Activated naive CD4-positive, alpha-beta T cell treated with anti-CD3 and anti-CD28 coated beads for 36 hours (primary cell): ENCODE data around the gene PARP4. TPM values are rescaled to one million over a fixed set of nuclear protein-coding genes. Genes with fewer than 3 reads are reported as not detected.
"Not testable (repeated sequence)": the region's sequence is repeated elsewhere in the genome, so short reads cannot be mapped to it uniquely, and the experiment has no call there.

Experiments used
- CTCF ChIA-PET: fragments of 350-600 bp; sonication (Branson Sonifier 250); formaldehyde crosslinking; loops from one replicate; lab custom pipeline; 2021; ENCODE audit warnings: antibody characterized with exemption; lab: Charles Lee
- DNase-seq: peaks from one replicate; pipeline ENCODE4 v3.0.0-alpha.2; 2020
- H3K27ac Mint-ChIP-seq: one replicate; pipeline ENCODE4 v1.8.0; 2021; ENCODE audit warnings: mild to moderate bottlenecking, mixed read lengths
- H3K27me3 Mint-ChIP-seq: one replicate; pipeline ENCODE4 v1.8.0; 2021; ENCODE audit warnings: low read depth, mixed read lengths
- H3K36me3 Mint-ChIP-seq: one replicate; pipeline ENCODE4 v1.8.0; 2021; ENCODE audit warnings: low read depth, mixed read lengths
- H3K4me1 Mint-ChIP-seq: one replicate; pipeline ENCODE4 v1.8.0; 2021; ENCODE audit warnings: low read depth, mixed read lengths
- H3K4me3 Mint-ChIP-seq: one replicate; pipeline ENCODE4 v1.8.0; 2021; ENCODE audit warnings: mild to moderate bottlenecking, moderate library complexity, mixed read lengths
- H3K9me3 Mint-ChIP-seq: one replicate; pipeline ENCODE4 v1.8.0; 2021; ENCODE audit warnings: mixed read lengths
- intact Hi-C: fragments of 100-400 bp; cut with micrococcal nuclease; formaldehyde crosslinking; loops from one replicate; pipeline ENCODE4 v1.15.1; 2023
- total RNA-seq, 2 experiments: library from RNA; stranded (reverse); gene quantifications; one replicate each; pipeline ENCODE4 v1.2.3, GENCODE V29; 2021

PARP4 gene
- total RNA-seq, 2 experiments from 2014 or later: 10.1 to 10.9 TPM

DNA sequence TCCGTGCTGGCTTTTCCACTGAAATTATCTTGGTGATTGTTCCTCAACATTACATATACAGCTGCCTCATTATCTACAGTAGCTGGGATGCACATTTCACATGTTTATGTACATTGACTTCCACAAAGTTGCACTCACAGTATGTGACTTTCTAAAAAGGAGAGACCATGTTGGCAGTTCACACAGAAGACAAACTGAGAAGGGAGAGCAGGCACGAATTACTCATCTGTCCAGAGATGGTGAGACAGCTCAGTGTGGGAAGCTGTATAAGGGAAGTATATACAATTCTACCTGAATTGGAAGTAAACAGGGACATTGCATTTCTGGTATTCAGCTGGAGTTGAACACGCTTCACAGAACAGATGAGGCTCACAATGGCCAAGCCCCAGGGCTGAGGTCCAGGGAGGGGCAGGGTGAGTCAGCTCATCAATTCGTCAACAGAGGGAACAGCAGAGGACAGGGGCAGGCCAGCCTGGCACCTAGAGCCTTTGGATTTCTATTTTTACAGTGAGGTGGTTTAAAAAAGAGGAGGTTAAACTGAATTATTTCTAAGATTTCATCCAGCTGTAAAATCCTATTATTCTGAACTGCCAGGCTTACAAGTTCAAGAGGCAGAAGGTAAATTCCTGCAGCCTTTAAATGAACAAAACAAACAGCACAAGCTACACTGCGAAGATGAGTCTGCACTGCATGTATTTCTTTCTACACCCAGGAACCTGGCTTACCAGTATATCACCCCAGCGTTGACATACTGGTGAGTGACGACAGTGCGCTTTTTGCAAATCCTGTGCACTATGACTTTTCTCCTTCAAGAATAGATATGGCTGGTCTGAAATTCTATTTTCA, 9.8 kb downstream of the PARP4 start:
- Mint-ChIP-seq H3K27ac (no peak overlapping the region), H3K4me1 (peaks cover 11% of the 10 kb centered on the region), H3K36me3 (peaks cover 9% of the 10 kb centered on the region), H3K27me3 (no peaks in the 10 kb centered on the region), H3K4me3 (no peak overlapping the region), H3K9me3 (no peaks in the 10 kb centered on the region)
- no peak for DNase-seq
- intact Hi-C loops: no loop called here
- CTCF ChIA-PET: no interaction called here

DNA sequence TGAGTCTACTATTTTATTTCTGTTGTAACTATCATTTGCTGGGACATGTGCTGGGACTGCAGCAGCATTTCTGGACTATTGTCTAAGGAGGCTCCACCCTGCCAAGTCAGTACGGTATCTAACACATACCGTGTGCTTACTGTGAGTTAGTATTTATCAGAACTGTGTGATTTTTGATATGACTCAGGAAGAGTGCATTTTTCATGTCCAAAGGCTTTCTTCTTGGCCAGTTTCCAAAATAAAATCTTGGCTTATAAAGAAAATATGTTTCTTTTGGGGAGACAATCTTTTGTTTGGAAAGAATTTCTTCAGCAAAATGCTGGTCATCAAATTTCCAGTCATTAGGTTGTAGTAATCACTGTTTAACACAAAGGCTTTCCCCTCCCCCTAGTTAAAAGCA, 11.6 kb downstream of the PARP4 start:
- Mint-ChIP-seq H3K36me3 (peaks cover 9% of the 10 kb centered on the region), H3K4me1 (peaks cover 7% of the 10 kb centered on the region), H3K27ac (no peak overlapping the region), H3K9me3 (no peaks in the 10 kb centered on the region), H3K4me3 (no peak overlapping the region), H3K27me3 (no peaks in the 10 kb centered on the region)
- CTCF ChIA-PET: no interaction called here
- intact Hi-C loops: loop anchor here (2.0 kb wide), 1 partner anchor 42 kb away; no protein-coding TSS in a partner anchor
- no peak for DNase-seq

DNA sequence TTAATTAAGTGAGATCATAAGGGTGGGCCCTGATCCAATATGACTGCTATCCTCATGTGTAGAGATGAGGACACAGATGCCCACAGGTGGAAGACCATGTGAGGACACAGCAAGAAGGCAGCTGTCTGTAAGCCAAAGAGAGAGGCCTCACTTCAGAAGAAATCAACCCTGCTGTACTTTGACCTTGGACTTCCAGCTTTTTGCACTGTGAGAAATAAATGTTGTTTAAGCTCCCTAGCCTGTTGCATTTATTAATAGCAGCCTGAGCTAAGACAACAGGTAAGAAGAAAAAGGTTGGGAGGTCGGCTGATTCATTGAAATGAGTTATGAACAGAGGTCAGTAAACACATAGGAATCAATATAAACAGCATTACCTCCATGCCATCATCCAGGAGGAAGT, 14.8 kb downstream of the PARP4 start:
- no peak overlapping the region for H3K4me3 Mint-ChIP-seq
- H3K27ac Mint-ChIP-seq: no peak overlapping the region
- CTCF ChIA-PET: no interaction called here

DNA sequence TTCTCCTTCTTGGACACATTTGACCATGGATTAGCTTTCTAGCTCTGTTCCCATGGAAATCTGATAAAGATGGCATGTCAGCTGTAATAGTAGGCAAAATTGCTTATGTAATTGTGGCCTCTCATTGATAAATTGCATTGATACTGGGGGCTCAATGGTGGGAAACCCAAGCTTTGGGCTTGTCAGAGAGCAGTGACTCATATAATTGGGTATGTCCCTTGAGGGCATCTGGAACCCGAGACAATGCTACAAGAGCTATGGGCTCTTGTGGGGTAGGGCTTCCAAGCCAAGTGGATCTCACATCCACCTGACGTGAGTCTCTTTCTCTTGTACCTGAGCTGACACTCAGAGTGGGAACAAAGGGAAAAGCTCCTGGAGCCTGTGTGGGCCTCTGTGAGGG, 16.3 kb downstream of the PARP4 start:
- DNase-seq, intact Hi-C loops, H3K9me3 Mint-ChIP-seq, H3K27ac Mint-ChIP-seq, H3K4me3 Mint-ChIP-seq, H3K4me1 Mint-ChIP-seq, H3K27me3 Mint-ChIP-seq, CTCF ChIA-PET: not testable (repeated sequence)
- peaks cover 20% of the 10 kb centered on the region for H3K36me3 Mint-ChIP-seq

More for the DNA sequence above, 14.8 kb downstream of the PARP4 start:
- Mint-ChIP-seq H3K4me1 (peaks cover 7% of the 10 kb centered on the region), H3K27me3 (no peaks in the 10 kb centered on the region), H3K9me3 (no peaks in the 10 kb centered on the region), H3K36me3 (peaks cover 24% of the 10 kb centered on the region)
- intact Hi-C loops: no loop called here
- DNase-seq: no peak

DNA sequence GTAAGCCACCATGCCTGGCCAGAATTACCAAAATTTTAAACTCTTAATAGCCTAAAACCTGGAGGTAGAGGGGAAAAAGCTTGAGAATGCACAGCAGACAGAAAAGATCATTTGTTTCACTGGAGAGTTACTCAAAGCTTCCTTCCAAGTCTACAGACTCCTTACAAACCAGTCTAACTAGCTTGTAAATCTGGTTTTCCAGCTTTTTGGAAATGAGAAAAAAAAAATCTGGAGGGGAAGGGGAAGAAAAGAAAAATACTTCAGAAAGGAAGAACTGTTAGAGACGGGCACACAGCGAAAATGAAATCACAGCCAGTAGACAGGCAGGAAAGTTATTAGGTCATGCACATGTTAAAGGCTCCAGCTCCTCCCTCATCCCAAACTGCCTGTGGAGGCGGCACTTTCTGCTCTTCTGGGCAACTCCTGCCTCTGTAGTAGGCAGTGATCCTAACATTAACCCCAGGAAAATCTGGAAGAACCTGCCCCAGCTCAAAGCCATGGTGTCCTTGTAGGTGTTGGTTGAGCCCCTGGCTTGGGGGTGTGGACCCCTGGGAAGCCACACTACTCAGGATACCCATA, 17.3 kb downstream of the PARP4 start:
- no peaks in the 10 kb centered on the region for H3K9me3 Mint-ChIP-seq
- intact Hi-C loops: no loop called here
- DNase-seq: no peak
- H3K4me3 Mint-ChIP-seq: no peak overlapping the region
- no peak overlapping the region for H3K27ac Mint-ChIP-seq
- H3K4me1 Mint-ChIP-seq: no peaks in the 10 kb centered on the region
- H3K27me3 Mint-ChIP-seq: no peaks in the 10 kb centered on the region
- peaks cover 21% of the 10 kb centered on the region for H3K36me3 Mint-ChIP-seq
- CTCF ChIA-PET: interaction anchor here (0.6 kb wide), 2 partner anchors 141 to 221 kb away, joined by 3 to 4 read pairs; no protein-coding TSS in a partner anchor

DNA sequence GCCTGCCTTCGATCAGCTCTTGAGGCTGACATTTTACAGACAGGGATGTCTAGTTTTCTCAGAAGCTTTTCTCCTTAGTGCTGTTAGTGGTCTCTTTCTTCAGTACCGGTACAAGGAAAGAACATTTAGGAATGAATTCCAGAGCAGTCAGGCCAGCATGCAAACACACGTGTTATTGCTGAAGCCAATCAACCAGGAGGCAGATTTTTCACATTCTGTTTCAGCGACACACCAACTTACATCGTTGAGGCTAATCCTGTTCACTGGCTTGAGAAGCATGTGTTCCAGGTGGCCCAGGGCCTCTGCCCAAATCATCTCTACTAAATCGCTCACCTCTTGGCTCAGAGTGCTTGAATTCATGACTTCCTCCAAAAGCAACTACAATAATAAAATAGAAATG, 19.2 kb downstream of the PARP4 start:
- Mint-ChIP-seq H3K36me3 (peaks cover 31% of the 10 kb centered on the region), H3K4me3 (no peak overlapping the region), H3K27ac (no peak overlapping the region), H3K9me3 (no peaks in the 10 kb centered on the region), H3K4me1 (no peaks in the 10 kb centered on the region), H3K27me3 (no peaks in the 10 kb centered on the region)
- intact Hi-C loops: no loop called here
- DNase-seq: no peak
- CTCF ChIA-PET: no interaction called here

DNA sequence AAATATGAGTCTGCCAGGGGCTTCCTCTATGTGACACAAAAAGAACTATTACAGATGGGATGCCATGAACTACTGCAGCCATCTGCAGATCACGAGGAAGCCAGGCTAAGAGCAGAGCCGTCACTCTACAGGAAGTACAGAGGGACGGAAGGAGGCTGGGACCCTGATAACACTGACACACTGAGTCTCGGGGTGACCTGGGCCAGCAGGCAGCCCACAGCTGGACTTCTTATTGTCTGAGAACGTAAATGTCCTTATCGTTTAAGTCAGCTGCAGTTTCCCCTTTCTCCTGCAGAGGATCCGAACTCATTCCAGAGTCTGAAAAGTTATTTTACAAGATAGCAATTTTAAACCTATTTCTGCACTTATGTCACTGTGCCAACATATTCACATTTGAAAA, 20.7 kb downstream of the PARP4 start:
- intact Hi-C loops: no loop called here
- no peak for DNase-seq
- no peak overlapping the region for H3K4me3 Mint-ChIP-seq
- H3K27me3 Mint-ChIP-seq: no peaks in the 10 kb centered on the region
- H3K9me3 Mint-ChIP-seq: no peaks in the 10 kb centered on the region
- CTCF ChIA-PET: no interaction called here
- no peaks in the 10 kb centered on the region for H3K4me1 Mint-ChIP-seq
- H3K36me3 Mint-ChIP-seq: peaks cover 35% of the 10 kb centered on the region
- H3K27ac Mint-ChIP-seq: no peak overlapping the region

DNA sequence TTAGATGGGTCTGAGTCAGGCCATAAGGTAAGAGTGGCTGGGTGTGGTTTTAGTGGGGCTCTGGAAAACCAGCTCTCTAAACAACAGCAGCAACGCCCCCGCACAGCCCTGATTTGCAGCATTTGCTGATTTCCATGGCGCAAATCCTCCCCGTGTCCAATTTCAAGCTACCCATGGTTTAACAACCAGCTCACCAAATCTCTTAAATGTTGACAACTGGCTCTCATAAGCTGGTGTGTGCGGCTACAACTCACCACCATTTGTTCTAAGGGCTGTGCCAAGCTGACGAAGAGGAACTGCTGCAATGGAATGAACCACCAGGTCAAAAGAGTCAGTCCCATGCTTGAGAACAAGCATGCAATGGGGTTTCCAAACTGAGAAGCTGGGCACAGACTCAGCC, 22.9 kb downstream of the PARP4 start:
- Mint-ChIP-seq H3K27me3 (no peaks in the 10 kb centered on the region), H3K36me3 (peaks cover 33% of the 10 kb centered on the region), H3K4me3 (no peak overlapping the region), H3K9me3 (no peaks in the 10 kb centered on the region), H3K4me1 (no peaks in the 10 kb centered on the region), H3K27ac (no peak overlapping the region)
- DNase-seq: no peak
- intact Hi-C loops: no loop called here
- CTCF ChIA-PET: interaction anchor here (1.6 kb wide), 1 partner anchor 204 kb away, joined by 3 read pairs; no protein-coding TSS in a partner anchor

DNA sequence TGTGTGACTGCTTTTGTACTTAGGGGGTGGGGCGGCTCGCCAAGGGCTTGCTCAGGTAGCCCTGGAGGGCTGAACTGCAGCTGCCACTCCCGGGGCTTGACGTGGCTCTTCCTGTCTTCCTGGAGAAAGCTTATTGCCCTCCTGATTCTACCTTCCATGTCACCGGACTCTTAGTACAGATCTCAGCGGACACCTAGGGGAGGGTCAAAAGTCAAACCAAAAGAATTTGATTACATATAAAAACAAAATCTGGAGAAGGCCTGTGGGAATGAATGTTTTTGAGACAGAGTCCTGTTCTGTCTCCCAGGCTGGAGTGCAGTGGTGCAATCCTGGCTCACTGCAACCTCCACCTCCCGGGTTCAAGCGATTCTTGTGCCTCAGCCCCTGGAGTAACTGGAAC, 24.5 kb downstream of the PARP4 start:
- intact Hi-C loops, CTCF ChIA-PET, H3K9me3 Mint-ChIP-seq, H3K27me3 Mint-ChIP-seq, DNase-seq, H3K4me1 Mint-ChIP-seq, H3K4me3 Mint-ChIP-seq, H3K27ac Mint-ChIP-seq: not testable (repeated sequence)
- H3K36me3 Mint-ChIP-seq: peaks cover 32% of the 10 kb centered on the region

DNA sequence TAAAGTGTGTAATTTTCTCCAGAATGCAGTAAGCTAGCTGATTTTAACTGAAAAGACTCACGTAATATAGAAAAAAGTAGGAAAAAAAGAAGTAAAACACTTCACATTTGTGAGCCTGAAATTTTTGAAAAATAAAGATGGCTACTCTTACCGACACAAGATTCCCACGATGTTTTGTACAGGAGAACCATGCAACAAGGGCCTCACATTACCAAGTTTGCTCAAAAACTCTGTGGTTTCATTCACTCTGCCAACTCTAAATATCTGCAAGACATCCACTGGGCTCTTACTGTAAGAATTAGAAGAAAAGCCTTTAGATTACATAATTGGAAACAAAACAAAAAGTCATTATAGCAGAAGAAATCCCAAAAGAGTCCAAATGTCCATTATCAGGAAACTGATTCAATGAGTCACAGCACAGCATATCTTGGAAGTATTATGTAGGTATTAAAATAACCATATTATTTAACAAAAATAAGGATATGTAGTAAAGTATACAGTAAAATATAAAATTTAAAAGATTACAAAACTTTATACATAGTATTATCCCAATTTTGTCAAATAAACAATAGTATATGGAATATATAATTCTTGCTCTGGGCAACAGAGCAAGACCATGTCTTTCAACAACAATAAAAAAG, 26.4 kb downstream of the PARP4 start:
- H3K9me3 Mint-ChIP-seq, H3K4me3 Mint-ChIP-seq, H3K27me3 Mint-ChIP-seq, DNase-seq, H3K27ac Mint-ChIP-seq, H3K4me1 Mint-ChIP-seq, CTCF ChIA-PET, intact Hi-C loops: not testable (repeated sequence)
- peaks cover 37% of the 10 kb centered on the region for H3K36me3 Mint-ChIP-seq

DNA sequence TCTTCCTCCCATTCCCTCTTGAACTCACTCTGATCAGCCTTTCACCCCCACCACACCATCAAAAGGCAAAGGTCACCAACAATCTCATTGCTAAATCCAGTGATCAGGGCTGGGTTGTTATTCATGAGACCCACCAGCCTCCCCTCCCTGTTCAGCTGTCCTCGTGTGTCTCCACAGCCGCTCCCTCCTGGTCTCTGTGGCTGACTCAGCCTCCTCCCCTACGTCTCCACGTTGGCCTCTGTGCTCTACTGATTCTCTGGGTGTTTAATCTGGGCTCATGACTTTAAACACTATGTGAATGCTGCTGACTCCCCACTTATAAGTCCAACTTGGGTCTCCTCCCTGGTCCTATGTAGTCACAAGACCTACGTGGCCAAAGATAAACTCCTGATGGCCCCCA, 38.9 kb downstream of the PARP4 start:
- H3K4me1 Mint-ChIP-seq: no peaks in the 10 kb centered on the region
- H3K27ac Mint-ChIP-seq: no peak overlapping the region
- H3K9me3 Mint-ChIP-seq: no peaks in the 10 kb centered on the region
- no peak for DNase-seq
- no peak overlapping the region for H3K4me3 Mint-ChIP-seq
- peaks cover 42% of the 10 kb centered on the region for H3K36me3 Mint-ChIP-seq
- no peaks in the 10 kb centered on the region for H3K27me3 Mint-ChIP-seq
- intact Hi-C loops: no loop called here
- CTCF ChIA-PET: no interaction called here

DNA sequence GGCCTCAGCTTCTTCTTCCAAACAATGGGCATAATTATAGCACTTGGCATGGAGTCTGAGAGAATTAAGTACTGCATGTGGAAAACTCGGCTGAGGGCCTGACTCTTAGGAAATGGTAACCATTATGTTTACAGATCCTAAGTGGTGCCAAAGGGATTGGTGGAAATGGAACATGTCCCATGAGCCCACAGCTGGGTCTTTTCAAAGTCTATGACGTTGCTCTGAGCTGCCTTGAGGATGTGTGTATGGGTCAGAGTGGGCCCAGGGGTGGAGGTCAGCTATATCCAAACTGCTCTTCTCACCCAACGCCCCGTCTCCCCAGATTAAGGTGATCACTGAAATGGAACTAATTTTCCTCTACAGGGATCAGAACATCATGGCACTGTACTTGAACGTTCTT, 40.4 kb downstream of the PARP4 start:
- H3K4me3 Mint-ChIP-seq, H3K4me1 Mint-ChIP-seq, DNase-seq, intact Hi-C loops, CTCF ChIA-PET, H3K27ac Mint-ChIP-seq, H3K9me3 Mint-ChIP-seq, H3K27me3 Mint-ChIP-seq: not testable (repeated sequence)
- H3K36me3 Mint-ChIP-seq: peaks cover 49% of the 10 kb centered on the region
